Breast epithelium (tissue), 4 donors: ENCODE measurements around the gene TES. TPM values are rescaled to one million over a fixed set of nuclear protein-coding genes. Genes with fewer than 3 reads are reported as not detected.
"Not testable (repeated sequence)": the region's sequence is repeated elsewhere in the genome, so short reads cannot be mapped to it uniquely, and the experiment has no call there.

Source experiments
- DNase-seq, 2 donors: peaks; one replicate each; pipeline ENCODE4 v3.0.0-alpha.2; 2019; ENCODE audit warnings: low spot score in 2 of 2
- H3K27ac ChIP-seq, 2 donors: fragments of 200-600 bp; sonication (generic) in 1 of 2; one replicate each; pipeline ENCODE4 v1.5.1; 2016 to 2019; ENCODE audit warnings: mild to moderate bottlenecking in 1 of 2
- H3K27me3 ChIP-seq, 2 donors: fragments of 200-600 bp; sonication (generic) in 1 of 2; one replicate each; pipeline versions ENCODE4 v1.5.1 to v1.6.0; 2017 to 2019; ENCODE audit warnings: control low read depth in 1 of 2, mild to moderate bottlenecking in 1 of 2
- H3K36me3 ChIP-seq: fragments of 200-600 bp; one replicate; pipeline ENCODE4 v1.5.1; 2019
- H3K4me1 ChIP-seq, 2 donors: fragments of 200-600 bp; sonication (generic); one replicate each; pipeline ENCODE4 v1.5.1; 2016 to 2019; ENCODE audit warnings: control low read depth in 1 of 2
- H3K4me3 ChIP-seq, 3 donors: fragments of 200-600 bp; sonication (generic); 1 replicate in 2 of 3; 2 replicates in 1 of 3; pipeline ENCODE4 v1.5.1; 2016 to 2019; ENCODE audit warnings: mild to moderate bottlenecking in 3 of 3, moderate library complexity in 2 of 3
- H3K9me3 ChIP-seq, 2 donors: fragments of 200-600 bp; sonication (generic) in 1 of 2; one replicate each; pipeline ENCODE4 v1.5.1; 2016 to 2019; ENCODE audit warnings: control low read depth in 1 of 2
- CTCF ChIP-seq, 3 donors: fragments of 450-650 bp; IDR thresholded peaks; one replicate each; pipeline ENCODE4 v1.5.1; 2016 to 2017; ENCODE audit warnings: antibody characterized with exemption in 3 of 3, mild to moderate bottlenecking in 3 of 3, moderate library complexity in 3 of 3
- POLR2A ChIP-seq: fragments of 450-650 bp; IDR thresholded peaks from one replicate; pipeline ENCODE4 v1.6.1; 2016; ENCODE audit warnings: antibody characterized with exemption, mild to moderate bottlenecking, moderate library complexity
- POLR2AphosphoS5 ChIP-seq, 3 donors: sonication (generic); formaldehyde crosslinking; IDR thresholded peaks; one replicate each; pipeline ENCODE4 v1.6.1; 2017; ENCODE audit warnings: antibody characterized with exemption in 3 of 3
- intact Hi-C: fragments of 100-400 bp; cut with DNase I; formaldehyde crosslinking; loops from one replicate; pipeline ENCODE4 v1.15.1; 2023; ENCODE audit warnings: low total_unique reads
- total RNA-seq, 3 donors: library from RNA; depleted of rRNA; stranded (reverse); fragments of >200 nt; gene quantifications; one replicate each; pipeline ENCODE4 v1.1.0, GENCODE V29; 2016

The TES gene
- total RNA-seq, 3 donors from 2014 or later: 29.0 to 146 (median 88.5) TPM

DNA sequence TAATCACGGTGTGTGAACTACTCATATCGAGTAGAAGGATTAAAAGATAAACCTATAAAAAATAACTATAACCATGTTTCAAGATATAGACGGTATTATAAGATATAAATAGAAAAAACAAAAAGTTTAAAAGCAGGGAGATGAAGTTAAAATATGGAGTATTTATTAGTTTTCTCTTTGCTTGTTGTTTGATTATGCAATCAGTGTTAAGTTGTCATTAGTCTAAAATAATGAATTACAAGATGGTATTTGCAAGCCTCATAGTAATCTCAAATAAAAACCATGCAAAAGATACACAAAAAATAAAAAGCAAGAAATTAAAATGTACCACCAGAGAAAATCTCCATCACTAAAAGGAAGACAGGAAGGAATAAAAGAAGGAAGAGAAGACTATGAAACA lies 83.3 kb downstream of the TES start:
- Histone ChIP-seq H3K4me3 (no peak overlapping the region), H3K4me1 (no peaks in the 10 kb centered on the region), H3K27ac (no peak overlapping the region), H3K27me3 (no peaks in the 10 kb centered on the region), H3K36me3 (no peaks in the 10 kb centered on the region), H3K9me3 (no peaks in the 10 kb centered on the region)
- intact Hi-C loops: no loop called here
- DNase-seq: no peak
- no peak for TF ChIP-seq POLR2A
- TF ChIP-seq CTCF (IDR thresholded peaks at IDR 0.05): no peak
- no peak for TF ChIP-seq POLR2AphosphoS5 (IDR thresholded peaks at IDR 0.05)

- H3K4me1 ChIP-seq, H3K27me3 ChIP-seq, H3K4me3 ChIP-seq, intact Hi-C loops, H3K9me3 ChIP-seq, H3K27ac ChIP-seq, DNase-seq, H3K36me3 ChIP-seq: not testable (repeated sequence)
These were observed 85.6 kb downstream of the TES start for GRCh38 chr7:116295903-116296302.

DNA sequence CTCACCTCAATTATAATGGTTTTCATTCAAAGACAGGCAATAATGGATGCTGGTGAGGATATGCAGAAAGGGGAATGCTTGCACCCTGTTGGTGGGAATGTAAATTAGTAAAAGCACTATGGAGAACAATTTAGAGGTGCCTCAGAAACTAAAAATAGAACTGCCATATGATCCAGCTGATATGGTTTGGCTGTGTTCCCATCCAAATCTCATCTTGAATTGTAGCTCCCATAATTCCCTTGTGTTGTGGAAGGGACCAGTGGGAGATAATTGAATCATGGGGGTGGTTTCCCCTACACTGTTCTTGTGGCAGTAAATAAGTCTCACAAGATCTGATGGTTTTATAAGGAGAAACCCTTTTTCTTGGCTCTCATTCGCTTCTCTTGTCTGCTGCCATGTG lies 87.7 kb downstream of the TES start:
- Histone ChIP-seq H3K9me3 (no peaks in the 10 kb centered on the region), H3K4me3 (no peak overlapping the region), H3K27ac (no peak overlapping the region), H3K36me3 (no peaks in the 10 kb centered on the region), H3K27me3 (no peaks in the 10 kb centered on the region), H3K4me1 (no peaks in the 10 kb centered on the region)
- TF ChIP-seq POLR2A: no peak
- no peak for TF ChIP-seq CTCF (IDR thresholded peaks at IDR 0.05)
- TF ChIP-seq POLR2AphosphoS5 (IDR thresholded peaks at IDR 0.05): no peak
- intact Hi-C loops: no loop called here
- DNase-seq: no peak

DNA sequence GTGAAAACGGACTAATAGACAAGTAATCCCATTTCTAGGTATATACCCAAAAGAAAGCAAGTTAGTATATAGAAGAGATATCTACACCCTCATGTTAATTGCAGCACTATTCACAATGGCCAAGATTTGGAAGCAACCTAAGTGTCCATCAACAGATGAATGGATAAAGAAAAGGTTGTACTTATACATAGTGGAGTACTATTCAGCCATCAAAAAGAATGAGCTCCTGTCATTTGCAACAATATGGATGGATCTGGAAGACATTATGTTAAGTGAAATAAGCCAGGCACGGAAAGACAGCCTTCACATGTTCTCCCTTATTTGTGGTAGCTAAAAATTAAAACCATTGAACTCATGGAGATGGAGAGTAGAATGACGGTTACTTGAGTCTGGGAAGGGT lies 88.2 kb downstream of the TES start:
- no peaks in the 10 kb centered on the region for H3K27me3 ChIP-seq
- no peak overlapping the region for H3K4me3 ChIP-seq
- DNase-seq: no peak
- no peaks in the 10 kb centered on the region for H3K4me1 ChIP-seq
- H3K36me3 ChIP-seq: no peaks in the 10 kb centered on the region
- no peak for TF ChIP-seq POLR2A
- no peak for TF ChIP-seq CTCF (IDR thresholded peaks at IDR 0.05)
- TF ChIP-seq POLR2AphosphoS5 (IDR thresholded peaks at IDR 0.05): no peak
- intact Hi-C loops: no loop called here
- no peak overlapping the region for H3K27ac ChIP-seq
- H3K9me3 ChIP-seq: no peaks in the 10 kb centered on the region

- Histone ChIP-seq H3K27ac (no peak overlapping the region), H3K4me1 (no peaks in the 10 kb centered on the region), H3K36me3 (no peaks in the 10 kb centered on the region), H3K4me3 (no peak overlapping the region), H3K27me3 (no peaks in the 10 kb centered on the region), H3K9me3 (no peaks in the 10 kb centered on the region)
- intact Hi-C loops: no loop called here
- TF ChIP-seq CTCF (IDR thresholded peaks at IDR 0.05) (no peak), POLR2AphosphoS5 (IDR thresholded peaks at IDR 0.05) (no peak), POLR2A (no peak)
- no peak for DNase-seq
These were observed 95.4 kb downstream of the TES start for GRCh38 chr7:116305485-116306408.
